ENCODE data around the gene BLMH.

The BLMH gene

GRCh38 chr17:30235386-30236296 is 56.1 kb downstream of the BLMH start, which contains the start of gene SLC6A4:
TSS of gene SLC6A4 (minus strand) at chr17:30235697. CDS start at chr17:30221958, 13,739 bp downstream.
- H3K36me3 ChIP-seq (ENCODE audit: control insufficient read depth, insufficient read depth, low read length), result no peaks in the 10 kb centered on the region
- H4K5ac ChIP-seq (ENCODE audit: low read length), result no peak within 1 kb of the TSS
- no peaks in the 10 kb centered on the region for H3K79me2 ChIP-seq (ENCODE audit: control insufficient read depth, insufficient read depth, low read length)
- no peak within 1 kb of the TSS for H2BK15ac ChIP-seq (replicated peaks; ENCODE audit: low read depth)
- no peak within 1 kb of the TSS for H2BK5ac ChIP-seq (ENCODE audit: low read length)
- DNase-seq, result peak; percentile 43
- WGBS (ENCODE audit: extremely low coverage, insufficient coverage, low lambda C conversion rate), result no CpG with 5 or more reads among the region's 82 CpGs
- no peak within 1 kb of the TSS for H3K27ac ChIP-seq (ENCODE audit: low read depth, low read length)
- peaks cover 34% of the 10 kb centered on the region for H3K27me3 ChIP-seq (ENCODE audit: insufficient read depth, low read length, poor library complexity)
- peak within 1 kb of the TSS; percentile 6 for H3K4me2 ChIP-seq (ENCODE audit: low read length)
- no peak within 1 kb of the TSS for H3K4me3 ChIP-seq (ENCODE audit: low read length)
- H3K4ac ChIP-seq (ENCODE audit: low read depth, low read length), result no peak within 1 kb of the TSS
- no peak within 1 kb of the TSS for H3K18ac ChIP-seq (ENCODE audit: low read length)
- no peak within 1 kb of the TSS for H3K56ac ChIP-seq (ENCODE audit: low read length)
- no peak within 1 kb of the TSS for H3K23ac ChIP-seq (ENCODE audit: low read length)
- no peaks in the 10 kb centered on the region for H3K4me1 ChIP-seq (ENCODE audit: control insufficient read depth, low read depth, low read length)
- H2BK120ac ChIP-seq (ENCODE audit: low read depth, low read length), result no peak within 1 kb of the TSS
- no peak within 1 kb of the TSS for H3K9ac ChIP-seq (ENCODE audit: low read length)
- H2AK5ac ChIP-seq (ENCODE audit: low read length), result no peak within 1 kb of the TSS
- H4K8ac ChIP-seq (ENCODE audit: low read depth, low read length), result no peak within 1 kb of the TSS
- H3K79me1 ChIP-seq (ENCODE audit: low read length), result no peaks in the 10 kb centered on the region

- H3K4me2 ChIP-seq (ENCODE audit: low read length), result no peak overlapping the region
- no peak overlapping the region for H3K9ac ChIP-seq (ENCODE audit: low read length)
- H3K79me2 ChIP-seq (ENCODE audit: control insufficient read depth, insufficient read depth, low read length), result no peaks in the 10 kb centered on the region
- H3K4me3 ChIP-seq (ENCODE audit: low read length), result no peak overlapping the region
- H2BK120ac ChIP-seq (ENCODE audit: low read depth, low read length), result no peak overlapping the region
- H2BK5ac ChIP-seq (ENCODE audit: low read length), result no peak overlapping the region
- H3K4me1 ChIP-seq (ENCODE audit: control insufficient read depth, low read depth, low read length), result no peaks in the 10 kb centered on the region
- no peaks in the 10 kb centered on the region for H3K36me3 ChIP-seq (ENCODE audit: control insufficient read depth, insufficient read depth, low read length)
- WGBS (ENCODE audit: extremely low coverage, insufficient coverage, low lambda C conversion rate), result no CpG with 5 or more reads among the region's 12 CpGs
- H3K27ac ChIP-seq (ENCODE audit: low read depth, low read length), result no peak overlapping the region
- no peak overlapping the region for H4K5ac ChIP-seq (ENCODE audit: low read length)
- H3K79me1 ChIP-seq (ENCODE audit: low read length), result no peaks in the 10 kb centered on the region
- DNase-seq, result no peak
- H3K23ac ChIP-seq (ENCODE audit: low read length), result no peak overlapping the region
- H2BK15ac ChIP-seq (replicated peaks; ENCODE audit: low read depth), result no peak overlapping the region
- no peak overlapping the region for H3K18ac ChIP-seq (ENCODE audit: low read length)
- no peak overlapping the region for H4K8ac ChIP-seq (ENCODE audit: low read depth, low read length)
- peaks cover 34% of the 10 kb centered on the region for H3K27me3 ChIP-seq (ENCODE audit: insufficient read depth, low read length, poor library complexity)
- H3K4ac ChIP-seq (ENCODE audit: low read depth, low read length), result no peak overlapping the region
- no peak overlapping the region for H2AK5ac ChIP-seq (ENCODE audit: low read length)
- no peak overlapping the region for H3K56ac ChIP-seq (ENCODE audit: low read length)
These were observed 56.8 kb downstream of the BLMH start for GRCh38 chr17:30234964-30235363.

DNA sequence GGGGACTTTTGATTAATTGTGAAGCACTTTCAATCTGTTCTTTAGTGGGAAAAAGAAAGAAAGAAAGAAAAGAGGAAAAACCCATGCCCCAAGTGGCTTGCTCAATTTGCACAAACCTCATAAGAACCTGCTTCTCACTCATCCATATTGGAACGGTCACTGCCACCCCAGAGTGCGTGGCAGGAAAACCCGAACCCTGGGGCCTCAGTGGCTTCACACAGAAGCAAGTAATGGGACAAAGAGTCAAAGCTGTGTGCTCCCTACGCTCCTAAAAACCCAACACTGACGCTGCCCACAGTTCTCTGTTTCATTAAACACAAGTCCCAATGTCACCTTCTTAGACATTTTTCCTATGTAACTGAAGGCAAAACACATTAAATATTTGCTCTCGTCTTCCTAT is 57.4 kb downstream of the BLMH start:
- Histone ChIP-seq H3K4ac (ENCODE audit: low read depth, low read length) (no peak overlapping the region), H2BK120ac (ENCODE audit: low read depth, low read length) (no peak overlapping the region), H2BK15ac (replicated peaks; ENCODE audit: low read depth) (no peak overlapping the region), H3K27ac (ENCODE audit: low read depth, low read length) (no peak overlapping the region), H3K36me3 (ENCODE audit: control insufficient read depth, insufficient read depth, low read length) (no peaks in the 10 kb centered on the region), H2BK5ac (ENCODE audit: low read length) (no peak overlapping the region), H3K79me2 (ENCODE audit: control insufficient read depth, insufficient read depth, low read length) (no peaks in the 10 kb centered on the region), H3K9ac (ENCODE audit: low read length) (no peak overlapping the region), H3K4me1 (ENCODE audit: control insufficient read depth, low read depth, low read length) (no peaks in the 10 kb centered on the region), H4K5ac (ENCODE audit: low read length) (no peak overlapping the region), H3K4me2 (ENCODE audit: low read length) (no peak overlapping the region), H3K4me3 (ENCODE audit: low read length) (no peak overlapping the region), H3K18ac (ENCODE audit: low read length) (no peak overlapping the region), H2AK5ac (ENCODE audit: low read length) (no peak overlapping the region), H3K56ac (ENCODE audit: low read length) (no peak overlapping the region), H3K79me1 (ENCODE audit: low read length) (no peaks in the 10 kb centered on the region), H3K27me3 (ENCODE audit: insufficient read depth, low read length, poor library complexity) (peaks cover 34% of the 10 kb centered on the region), H3K23ac (ENCODE audit: low read length) (no peak overlapping the region), H4K8ac (ENCODE audit: low read depth, low read length) (no peak overlapping the region)
- no peak for DNase-seq
- no CpG with 5 or more reads among the region's 6 CpGs for WGBS (ENCODE audit: extremely low coverage, insufficient coverage, low lambda C conversion rate)

GRCh38 chr17:30232824-30233427 is 58.8 kb downstream of the BLMH start:
- WGBS (ENCODE audit: extremely low coverage, insufficient coverage, low lambda C conversion rate), result no CpG with 5 or more reads among the region's 11 CpGs
- H3K27me3 ChIP-seq (ENCODE audit: insufficient read depth, low read length, poor library complexity), result peaks cover 33% of the 10 kb centered on the region
- no peak for DNase-seq
- no peaks in the 10 kb centered on the region for H3K4me1 ChIP-seq (ENCODE audit: control insufficient read depth, low read depth, low read length)
- H3K23ac ChIP-seq (ENCODE audit: low read length), result peak overlapping the region; percentile 26
- no peak overlapping the region for H4K5ac ChIP-seq (ENCODE audit: low read length)
- no peak overlapping the region for H3K4me2 ChIP-seq (ENCODE audit: low read length)
- no peaks in the 10 kb centered on the region for H3K79me2 ChIP-seq (ENCODE audit: control insufficient read depth, insufficient read depth, low read length)
- H3K36me3 ChIP-seq (ENCODE audit: control insufficient read depth, insufficient read depth, low read length), result no peaks in the 10 kb centered on the region
- no peak overlapping the region for H2BK5ac ChIP-seq (ENCODE audit: low read length)
- no peak overlapping the region for H3K18ac ChIP-seq (ENCODE audit: low read length)
- no peak overlapping the region for H2AK5ac ChIP-seq (ENCODE audit: low read length)
- no peak overlapping the region for H3K9ac ChIP-seq (ENCODE audit: low read length)
- no peak overlapping the region for H3K4me3 ChIP-seq (ENCODE audit: low read length)
- H2BK120ac ChIP-seq (ENCODE audit: low read depth, low read length), result no peak overlapping the region
- no peak overlapping the region for H3K27ac ChIP-seq (ENCODE audit: low read depth, low read length)
- no peaks in the 10 kb centered on the region for H3K79me1 ChIP-seq (ENCODE audit: low read length)
- no peak overlapping the region for H2BK15ac ChIP-seq (replicated peaks; ENCODE audit: low read depth)
- no peak overlapping the region for H3K4ac ChIP-seq (ENCODE audit: low read depth, low read length)
- H3K56ac ChIP-seq (ENCODE audit: low read length), result no peak overlapping the region
- H4K8ac ChIP-seq (ENCODE audit: low read depth, low read length), result no peak overlapping the region

- no CpG with 5 or more reads among the region's 10 CpGs for WGBS (ENCODE audit: extremely low coverage, insufficient coverage, low lambda C conversion rate)
- no peaks in the 10 kb centered on the region for H3K79me2 ChIP-seq (ENCODE audit: control insufficient read depth, insufficient read depth, low read length)
- no peak overlapping the region for H3K18ac ChIP-seq (ENCODE audit: low read length)
- H3K56ac ChIP-seq (ENCODE audit: low read length), result no peak overlapping the region
- DNase-seq, result no peak
- H3K36me3 ChIP-seq (ENCODE audit: control insufficient read depth, insufficient read depth, low read length), result no peaks in the 10 kb centered on the region
- no peak overlapping the region for H3K23ac ChIP-seq (ENCODE audit: low read length)
- H3K79me1 ChIP-seq (ENCODE audit: low read length), result no peaks in the 10 kb centered on the region
- no peak overlapping the region for H4K8ac ChIP-seq (ENCODE audit: low read depth, low read length)
- no peak overlapping the region for H3K4me3 ChIP-seq (ENCODE audit: low read length)
- no peak overlapping the region for H2BK5ac ChIP-seq (ENCODE audit: low read length)
- no peak overlapping the region for H4K5ac ChIP-seq (ENCODE audit: low read length)
- no peaks in the 10 kb centered on the region for H3K4me1 ChIP-seq (ENCODE audit: control insufficient read depth, low read depth, low read length)
- H2BK120ac ChIP-seq (ENCODE audit: low read depth, low read length), result no peak overlapping the region
- H3K27me3 ChIP-seq (ENCODE audit: insufficient read depth, low read length, poor library complexity), result peaks cover 26% of the 10 kb centered on the region
- H3K27ac ChIP-seq (ENCODE audit: low read depth, low read length), result no peak overlapping the region
- H3K4me2 ChIP-seq (ENCODE audit: low read length), result no peak overlapping the region
- H3K4ac ChIP-seq (ENCODE audit: low read depth, low read length), result no peak overlapping the region
- no peak overlapping the region for H2BK15ac ChIP-seq (replicated peaks; ENCODE audit: low read depth)
- no peak overlapping the region for H2AK5ac ChIP-seq (ENCODE audit: low read length)
- H3K9ac ChIP-seq (ENCODE audit: low read length), result no peak overlapping the region
These were observed 59.5 kb downstream of the BLMH start for GRCh38 chr17:30232015-30232823.

Data from mesendoderm (in vitro differentiated cells).